ENCODE data around the gene GANAB.

GRCh38 chr11:62677714-62678113 lies 31.3 kb upstream of the GANAB start:
- TF ChIP-seq, protein P1, sequence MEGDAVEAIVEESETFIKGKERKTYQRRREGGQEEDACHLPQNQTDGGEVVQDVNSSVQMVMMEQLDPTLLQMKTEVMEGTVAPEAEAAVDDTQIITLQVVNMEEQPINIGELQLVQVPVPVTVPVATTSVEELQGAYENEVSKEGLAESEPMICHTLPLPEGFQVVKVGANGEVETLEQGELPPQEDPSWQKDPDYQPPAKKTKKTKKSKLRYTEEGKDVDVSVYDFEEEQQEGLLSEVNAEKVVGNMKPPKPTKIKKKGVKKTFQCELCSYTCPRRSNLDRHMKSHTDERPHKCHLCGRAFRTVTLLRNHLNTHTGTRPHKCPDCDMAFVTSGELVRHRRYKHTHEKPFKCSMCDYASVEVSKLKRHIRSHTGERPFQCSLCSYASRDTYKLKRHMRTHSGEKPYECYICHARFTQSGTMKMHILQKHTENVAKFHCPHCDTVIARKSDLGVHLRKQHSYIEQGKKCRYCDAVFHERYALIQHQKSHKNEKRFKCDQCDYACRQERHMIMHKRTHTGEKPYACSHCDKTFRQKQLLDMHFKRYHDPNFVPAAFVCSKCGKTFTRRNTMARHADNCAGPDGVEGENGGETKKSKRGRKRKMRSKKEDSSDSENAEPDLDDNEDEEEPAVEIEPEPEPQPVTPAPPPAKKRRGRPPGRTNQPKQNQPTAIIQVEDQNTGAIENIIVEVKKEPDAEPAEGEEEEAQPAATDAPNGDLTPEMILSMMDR (IDR thresholded peaks at IDR 0.05; ENCODE audit: insufficient read depth, low read depth, low read length), result no peak
- TF ChIP-seq EZH2 (IDR thresholded peaks at IDR 0.05; ENCODE audit: insufficient read depth, low read length), result no peak
